Stimulated activated CD8-positive, alpha-beta memory T cell treated with anti-CD3 and anti-CD28 coated beads, Interleukin-15, amount 100 ng/mL, for 48 hours (primary cell): Measurements from ENCODE around the gene UQCRC1.
"Not testable (repeated sequence)": the region's sequence is repeated elsewhere in the genome, so short reads cannot be mapped to it uniquely, and the experiment has no call there.

Experiments
- DNase-seq, 2 donors: peaks; one replicate each; pipeline ENCODE4 v3.0.0-alpha.2; 2020; ENCODE audit warnings: low read depth in 2 of 2

The UQCRC1 gene

GRCh38 chr3:48555231-48555948, 54.1 kb downstream of the UQCRC1 start:
- DNase-seq = no peak

GRCh38 chr3:48553886-48554845, 55.3 kb downstream of the UQCRC1 start:
- no peak for DNase-seq

GRCh38 chr3:48553361-48553760, 56.1 kb downstream of the UQCRC1 start:
- DNase-seq = no peak

GRCh38 chr3:48552111-48552951, 57.1 kb downstream of the UQCRC1 start:
- no peak for DNase-seq

- DNase-seq = not testable (repeated sequence)
These were observed 57.8 kb downstream of the UQCRC1 start for GRCh38 chr3:48551651-48552050.
